DND-41 (cell line): ENCODE data around the gene WRAP73.

Source experiments
- ATAC-seq: fragments of 200-7000 bp; cut with Tn5 transposase; 3 replicates; pipeline ENCODE4 v1.9.1; 2021; ENCODE audit warnings: low read depth; ENCODE audit not compliant: insufficient read depth
- DNase-seq: peaks from one replicate; pipeline ENCODE4 v3.0.0-alpha.2; 2020
- H2AFZ ChIP-seq: 2 replicates; pipeline ENCODE4 v1.6.0; 2012; ENCODE audit warnings: low read depth, low read length
- H3K27ac ChIP-seq: 2 replicates; pipeline ENCODE4 v1.5.1; 2012; ENCODE audit warnings: low read length, inconsistent platforms
- H3K27me3 ChIP-seq: fragments of 200-600 bp; sonication (generic); 2 replicates; pipeline ENCODE4 v1.6.0; 2012; ENCODE audit warnings: low read length, mild to moderate bottlenecking, inconsistent platforms; ENCODE audit not compliant: insufficient read depth, poor library complexity
- H3K36me3 ChIP-seq: 2 replicates; pipeline ENCODE4 v1.5.1; 2012; ENCODE audit warnings: low read length, inconsistent platforms; ENCODE audit not compliant: insufficient read depth
- H3K4me1 ChIP-seq: 2 replicates; pipeline ENCODE4 v1.5.1; 2012; ENCODE audit warnings: mild to moderate bottlenecking, low read length; ENCODE audit not compliant: insufficient read depth
- H3K4me2 ChIP-seq: 2 replicates; pipeline ENCODE4 v1.6.0; 2012; ENCODE audit warnings: mild to moderate bottlenecking, moderate library complexity, low read length, inconsistent platforms; ENCODE audit not compliant: insufficient read depth
- H3K4me3 ChIP-seq, 2 experiments: fragments of 200-600 bp in 1 of 2; shearing (Covaris generic) in 1 of 2; 2 replicates each; pipeline ENCODE4 v1.5.1; 2012 to 2016; ENCODE audit warnings: inconsistent platforms in 2 of 2, low read length in 2 of 2, mild to moderate bottlenecking in 2 of 2, low read depth in 1 of 2, moderate library complexity in 1 of 2
- H3K79me2 ChIP-seq: 2 replicates; pipeline ENCODE4 v1.6.0; 2012; ENCODE audit warnings: low read length, inconsistent platforms; ENCODE audit not compliant: insufficient read depth
- H3K9ac ChIP-seq: 2 replicates; pipeline ENCODE4 v1.6.0; 2012; ENCODE audit warnings: low read depth, mild to moderate bottlenecking, inconsistent platforms, low read length, moderate library complexity
- H3K9me3 ChIP-seq: 2 replicates; pipeline ENCODE4 v1.5.1; 2012; ENCODE audit warnings: low read length, moderate library complexity, mild to moderate bottlenecking, inconsistent platforms; ENCODE audit not compliant: insufficient read depth, severe bottlenecking
- H4K20me1 ChIP-seq: 2 replicates; pipeline ENCODE4 v1.6.0; 2012; ENCODE audit warnings: low read length; ENCODE audit not compliant: insufficient read depth
- CTCF ChIP-seq: IDR thresholded peaks from 2 replicates; pipeline ENCODE4 v1.5.1; 2012; ENCODE audit warnings: borderline replicate concordance, low read length, moderate library complexity, mild to moderate bottlenecking; ENCODE audit not compliant: poor library complexity, severe bottlenecking; ENCODE audit errors: extremely low read depth
- EZH2 ChIP-seq: IDR thresholded peaks from 3 replicates; pipeline ENCODE4 v1.6.1; 2012; ENCODE audit warnings: borderline replicate concordance, low read depth, mild to moderate bottlenecking, moderate library complexity, low read length, inconsistent platforms; ENCODE audit not compliant: severe bottlenecking

WRAP73 gene

GRCh38 chr1:3606779-3607702 lies 42.9 kb downstream of the WRAP73 start:
- no peak for DNase-seq
- no peaks in the 10 kb centered on the region for H3K79me2 ChIP-seq
- H3K27ac ChIP-seq, result no peak overlapping the region
- no peak for ATAC-seq
- peaks cover 30% of the 10 kb centered on the region for H3K27me3 ChIP-seq
- no peak overlapping the region for H3K4me3 ChIP-seq
- peaks cover 28% of the 10 kb centered on the region for H4K20me1 ChIP-seq
- H3K4me2 ChIP-seq, result no peak overlapping the region
- peaks cover 17% of the 10 kb centered on the region for H3K4me1 ChIP-seq
- H3K36me3 ChIP-seq, result no peaks in the 10 kb centered on the region
- no peak overlapping the region for H2AFZ ChIP-seq
- TF ChIP-seq CTCF (no peak), EZH2 (no peak)
- no peak overlapping the region for H3K9ac ChIP-seq
- H3K9me3 ChIP-seq, result no peaks in the 10 kb centered on the region

- Histone ChIP-seq H3K9ac (no peak overlapping the region), H3K4me2 (no peak overlapping the region), H2AFZ (no peak overlapping the region), H3K27ac (no peak overlapping the region), H3K27me3 (peaks cover 14% of the 10 kb centered on the region), H3K36me3 (no peaks in the 10 kb centered on the region), H4K20me1 (peaks cover 16% of the 10 kb centered on the region), H3K4me1 (peaks cover 1% of the 10 kb centered on the region; the same call in 1 of the 2 replicates), H3K79me2 (no peaks in the 10 kb centered on the region), H3K4me3 (no peak overlapping the region), H3K9me3 (no peaks in the 10 kb centered on the region)
- DNase-seq (no peak), ATAC-seq (no peak)
- TF ChIP-seq CTCF, result no peak
- no peak for TF ChIP-seq EZH2
Observed at GRCh38 chr1:3604997-3605823, 44.7 kb downstream of the WRAP73 start.

- Histone ChIP-seq H4K20me1 (peaks cover 9% of the 10 kb centered on the region; the same call in 1 of the 2 replicates), H3K4me1 (no peaks in the 10 kb centered on the region), H3K27me3 (peaks cover 7% of the 10 kb centered on the region), H2AFZ (no peak overlapping the region), H3K9me3 (no peaks in the 10 kb centered on the region), H3K36me3 (no peaks in the 10 kb centered on the region), H3K4me3 (no peak overlapping the region), H3K27ac (no peak overlapping the region), H3K9ac (no peak overlapping the region), H3K79me2 (no peaks in the 10 kb centered on the region), H3K4me2 (no peak overlapping the region)
- DNase-seq (no peak), ATAC-seq (no peak)
- TF ChIP-seq CTCF (no peak), EZH2 (no peak)
Observed at GRCh38 chr1:3604468-3604974, 45.4 kb downstream of the WRAP73 start.
